HepG2 (cell line): ENCODE results near the gene GRIK4. TPM values are rescaled to one million over a fixed set of nuclear protein-coding genes. Genes with fewer than 3 reads are reported as not detected.

Source experiments
- ATAC-seq: fragments of 200-7000 bp; cut with Tn5 transposase; 3 replicates; pipeline ENCODE4 v1.9.1; 2020; ENCODE audit warnings: mild to moderate bottlenecking, moderate library complexity
- BruUV-seq: library from RNA; stranded (reverse); fragments of 400-500 nt; replicated peaks from 2 replicates; lab custom pipeline; 2021; lab: Mats Ljungman, UMichigan
- CTCF ChIA-PET: fragments of 300-600 bp; formaldehyde crosslinking; extraction: SDS; loops from one replicate; lab custom pipeline; 2021; ENCODE audit warnings: low total read pairs, inconsistent platforms, low intra/inter-chr PET ratio; lab: Yijun Ruan, JAX
- POLR2A ChIA-PET: fragments of 350-600 bp; sonication (Branson Sonifier 250); formaldehyde crosslinking; loops from one replicate; lab custom pipeline; 2020; ENCODE audit warnings: antibody characterized with exemption, inconsistent platforms; lab: Yijun Ruan, JAX
- DNase-seq: peaks from one replicate; pipeline ENCODE4 v3.0.0-alpha.2; 2015; ENCODE audit warnings: low spot score
- FAIRE-seq: peaks from 3 replicates; lab custom pipeline; 2011; peaks lifted over from hg19 to GRCh38; lab: Jason Lieb, UNC
- H2AFZ ChIP-seq: one replicate; pipeline ENCODE4 v1.6.1; 2011; ENCODE audit warnings: low read length, inconsistent platforms
- H3K27ac ChIP-seq: fragments of 300-600 bp; 3 replicates; pipeline ENCODE4 v1.8.0; 2011; ENCODE audit warnings: mixed run types, mild to moderate bottlenecking, mixed read lengths, low read length, inconsistent platforms; ENCODE audit not compliant: insufficient read depth; ENCODE audit errors: extremely low read length
- H3K27me3 ChIP-seq, 2 experiments: fragments of 200-600 bp in 1 of 2; 2 replicates in 1 of 2; 3 replicates in 1 of 2; pipeline versions ENCODE4 v1.6.0 to v1.8.0; 2011; ENCODE audit warnings: low read length in 2 of 2, mild to moderate bottlenecking in 2 of 2, moderate library complexity in 2 of 2, inconsistent platforms in 1 of 2; ENCODE audit not compliant: insufficient read depth in 2 of 2, control insufficient read depth in 1 of 2
- H3K36me3 ChIP-seq, 2 experiments: fragments of 200-600 bp in 1 of 2; replicated peaks in 1 of 2; 2 replicates in 1 of 2; 3 replicates in 1 of 2; pipeline versions ENCODE4 v1.5.1 to v1.8.0; 2011; ENCODE audit warnings: low read length in 2 of 2, inconsistent platforms in 1 of 2; ENCODE audit not compliant: insufficient read depth in 2 of 2, control insufficient read depth in 1 of 2
- H3K4me1 ChIP-seq: 2 replicates; pipeline ENCODE4 v1.5.1; 2012; ENCODE audit warnings: low read length, inconsistent platforms; ENCODE audit not compliant: insufficient read depth
- H3K4me2 ChIP-seq: 2 replicates; pipeline ENCODE4 v1.6.0; 2011; ENCODE audit warnings: low read depth, low read length, inconsistent platforms
- H3K4me3 ChIP-seq, 3 experiments: fragments of 200-600 bp in 1 of 3; sonication (generic), shearing (Covaris generic) in 1 of 3; replicated peaks in 1 of 3; 2 replicates each; pipeline ENCODE4 v1.5.1; 2011 to 2016; ENCODE audit warnings: low read length in 3 of 3, inconsistent platforms in 2 of 3, low read depth in 2 of 3, mild to moderate bottlenecking in 2 of 3, control low read depth in 1 of 3, mixed read lengths in 1 of 3; ENCODE audit not compliant: insufficient read depth in 1 of 3
- H3K79me2 ChIP-seq: one replicate; pipeline ENCODE4 v1.6.1; 2011; ENCODE audit warnings: low read length, inconsistent platforms; ENCODE audit not compliant: insufficient read depth
- H3K9ac ChIP-seq: 2 replicates; pipeline ENCODE4 v1.6.0; 2011; ENCODE audit warnings: mild to moderate bottlenecking, low read depth, low read length, inconsistent platforms; ENCODE audit not compliant: insufficient read depth
- H3K9me3 ChIP-seq: 2 replicates; pipeline ENCODE4 v1.5.1; 2012; ENCODE audit warnings: mild to moderate bottlenecking, low read length
- H4K20me1 ChIP-seq: 2 replicates; pipeline ENCODE4 v1.6.0; 2011; ENCODE audit warnings: inconsistent platforms, mild to moderate bottlenecking, low read length, moderate library complexity; ENCODE audit not compliant: insufficient read depth
- DMAP1 ChIP-seq: IDR thresholded peaks from 2 replicates; pipeline ENCODE4 v1.6.1; 2016
- EEA1 ChIP-seq: sonication (generic); formaldehyde crosslinking; IDR thresholded peaks from 2 replicates; pipeline ENCODE4 v1.5.1; 2020; ENCODE audit warnings: mild to moderate bottlenecking, missing genetic modification reagents, borderline replicate concordance
- EP300 ChIP-seq, 3 experiments: sonication (generic) in 1 of 3; formaldehyde crosslinking in 1 of 3; IDR thresholded peaks; 2 replicates each; pipeline versions ENCODE4 v1.5.1 to v1.6.1; 2011 to 2020; ENCODE audit warnings: low read depth in 2 of 3, low read length in 2 of 3, borderline replicate concordance in 1 of 3, improper control_type of control experiment in 1 of 3, mild to moderate bottlenecking in 1 of 3, missing genetic modification reagents in 1 of 3, moderate library complexity in 1 of 3
- HMG20A ChIP-seq: IDR thresholded peaks from 2 replicates; pipeline ENCODE4 v1.6.1; 2016; ENCODE audit warnings: borderline replicate concordance
- KAT7 ChIP-seq: IDR thresholded peaks from 2 replicates; pipeline ENCODE4 v1.6.1; 2018; ENCODE audit warnings: borderline replicate concordance, missing compliant biosample characterization
- KDM3A ChIP-seq: IDR thresholded peaks from 2 replicates; pipeline ENCODE4 v1.6.1; 2018; ENCODE audit warnings: low read depth, missing compliant biosample characterization
- RAD21 ChIP-seq: fragments of 450-650 bp; formaldehyde crosslinking; IDR thresholded peaks from 2 replicates; pipeline ENCODE4 v1.5.0; 2020; ENCODE audit warnings: mild to moderate bottlenecking
- RBM39 ChIP-seq: fragments of 200-400 bp; formaldehyde crosslinking; IDR thresholded peaks from one replicate; pipeline ENCODE4 v1.6.1; 2018; ENCODE audit warnings: antibody characterized with exemption, mild to moderate bottlenecking, low read depth, low read length; ENCODE audit not compliant: poor library complexity, severe bottlenecking
- SALL2 ChIP-seq: sonication (generic); formaldehyde crosslinking; IDR thresholded peaks from 2 replicates; pipeline ENCODE4 v1.8.1; 2023; ENCODE audit warnings: mild to moderate bottlenecking, missing genetic modification reagents, inconsistent platforms
- ZC3H4 ChIP-seq: sonication (generic); formaldehyde crosslinking; IDR thresholded peaks from 2 replicates; pipeline ENCODE4 v1.4.0; 2020; ENCODE audit warnings: missing genetic modification reagents, borderline replicate concordance
- ZNF207 ChIP-seq: fragments of 450-650 bp; IDR thresholded peaks from 2 replicates; pipeline ENCODE4 v1.6.1; 2016; ENCODE audit warnings: antibody characterized with exemption, borderline replicate concordance
- ZSCAN9 ChIP-seq: IDR thresholded peaks from 2 replicates; pipeline ENCODE4 v1.6.1; 2016; ENCODE audit warnings: borderline replicate concordance
- WGBS: methylation state at CpG from one replicate; pipeline ENCODE4 v1.1.6; 2017; ENCODE audit warnings: low lambda C conversion rate; 5-methylcytosine and 5-hydroxymethylcytosine counted together
- in situ Hi-C: cut with HindIII; loops from 2 replicates; pipeline ENCODE4 v1.10.0; 2017; ENCODE audit warnings: low pct_unique_long_range_greater_than_20kb; ENCODE audit not compliant: extremely low pct_ligation_motif_present
- intact Hi-C: fragments of 100-400 bp; cut with micrococcal nuclease; formaldehyde crosslinking; loops from one replicate; pipeline ENCODE4 v1.10.0; 2022; ENCODE audit not compliant: unreplicated experiment
- polyA plus RNA-seq, 8 experiments: library from polyadenylated mRNA; depleted of rRNA in 3 of 8; stranded (reverse) in 7 of 8; unstranded in 1 of 8; fragments of >200 nt; fragmentation: Illumina TruSeq in 4 of 8; extraction: Trizol in 4 of 8; gene quantifications; 2 replicates each; pipeline versions ENCODE4 v1.2.1 to v1.2.3, GENCODE V29; 2011 to 2016; ENCODE audit warnings: low read depth in 4 of 8, missing spikeins in 1 of 8, mixed read lengths in 1 of 8; ENCODE audit not compliant: insufficient read depth in 1 of 8
- total RNA-seq, 5 experiments: library from RNA; depleted of rRNA; stranded (reverse); fragments of >200 nt; fragmentation: Illumina TruSeq; extraction: Trizol; gene quantifications; 2 replicates each; pipeline ENCODE4 v1.2.3, GENCODE V29; 2016; ENCODE audit warnings: low read depth in 1 of 5
- TF ChIP-seq, protein P1 (sequence below): sonication (generic); formaldehyde crosslinking; IDR thresholded peaks from 2 replicates; pipeline ENCODE4 v1.5.0; 2020; ENCODE audit warnings: mild to moderate bottlenecking, missing genetic modification reagents, moderate library complexity

GRIK4 gene
- total and polyA plus RNA-seq, 2 of the 13 experiments (the other 11 are each of a cell fraction or from before 2014, with no cell fraction given): 0.04 to 0.07 TPM

DNA sequence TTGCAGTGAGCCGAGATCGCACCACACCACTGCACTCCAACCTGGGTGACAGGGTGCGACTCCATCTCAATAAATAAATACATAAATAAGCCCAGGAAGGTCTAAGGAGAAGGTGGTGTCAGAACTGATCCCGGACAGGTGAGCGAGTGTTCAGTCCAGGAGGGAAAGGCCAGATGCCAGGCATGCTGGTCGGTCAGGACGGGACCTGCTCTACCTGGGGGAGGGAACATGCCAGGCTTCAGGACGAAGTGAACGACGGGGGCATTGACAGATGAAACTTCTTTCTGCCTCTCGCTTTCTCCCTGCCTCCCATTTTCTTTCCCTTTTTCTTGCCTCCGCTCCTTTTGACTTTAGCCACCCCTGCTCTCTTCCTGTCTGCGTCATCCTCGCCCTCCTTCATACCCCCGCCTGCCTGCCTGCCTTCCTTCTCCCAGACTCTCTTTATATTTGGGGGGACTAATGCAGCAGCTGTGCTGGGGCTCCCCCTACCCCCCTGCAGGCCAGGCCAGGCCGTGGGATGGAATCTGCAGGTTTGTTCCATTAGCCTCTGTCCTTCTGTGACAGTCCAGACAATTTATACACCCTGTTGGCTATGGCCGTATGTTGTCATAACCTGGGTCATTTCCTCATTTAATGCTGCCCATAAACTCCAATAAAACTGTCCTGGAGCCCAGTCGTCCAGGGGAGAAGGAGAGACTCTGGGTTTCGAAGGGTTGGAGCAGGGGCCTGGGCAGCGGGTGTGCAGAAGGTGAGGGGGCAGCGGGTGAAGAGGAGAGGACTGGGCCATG lies 303.2 kb downstream of the GRIK4 start:
- in situ Hi-C loops: no loop called here
- TF ChIP-seq HMG20A (no peak), ZC3H4 (CRISPR knock-in tag) (no peak), ZSCAN9 (CRISPR knock-in tag) (no peak), DMAP1 (no peak), EP300 (IDR thresholded peaks at IDR 0.05; ENCODE audit: low read depth in 2 of 2, low read length in 2 of 2) (no peak), EP300 (CRISPR knock-in tag; IDR thresholded peaks at IDR 0.05; ENCODE audit: borderline replicate concordance) (no peak), RAD21 (CRISPR knock-in tag) (no peak), KAT7 (no peak)
- no peak for DNase-seq

DNA sequence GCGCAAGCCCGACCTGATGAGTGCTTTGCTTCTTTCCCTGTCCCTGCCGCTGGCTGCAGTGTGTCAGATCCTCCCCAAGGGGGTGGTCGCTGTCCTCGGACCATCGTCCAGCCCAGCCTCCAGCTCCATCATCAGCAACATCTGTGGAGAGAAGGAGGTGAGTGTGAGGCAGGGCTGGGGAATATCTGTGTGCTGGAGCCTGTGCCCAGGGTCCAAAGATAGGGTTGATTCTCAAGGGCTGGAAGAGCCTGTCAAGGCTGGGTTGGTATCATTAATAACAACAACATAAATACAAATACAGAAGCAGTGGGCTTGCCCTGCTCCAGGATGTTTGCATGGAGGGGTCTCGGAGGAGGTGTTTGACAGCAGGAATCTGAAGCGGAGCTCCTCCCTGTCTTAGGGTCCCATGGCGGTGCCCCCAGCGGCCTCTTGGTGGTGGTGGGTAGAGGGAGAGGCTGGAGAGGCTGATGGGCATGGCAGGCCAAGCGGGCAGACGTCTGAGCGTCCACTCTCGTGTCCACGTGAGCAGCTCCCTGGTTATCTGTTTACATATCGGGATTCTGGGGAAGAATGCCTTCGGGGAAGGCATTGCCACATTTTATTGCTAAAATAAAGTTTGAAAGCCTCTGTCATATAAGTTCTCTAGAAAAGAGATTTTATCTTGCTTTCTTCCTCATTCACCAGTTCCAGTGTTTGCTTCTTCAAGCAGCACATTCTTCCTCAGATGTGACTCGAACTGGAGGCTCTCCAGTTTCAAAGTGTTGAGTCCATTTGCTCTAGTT lies 304.0 kb downstream of the GRIK4 start:
- no peak for ATAC-seq
- Histone ChIP-seq H3K9me3 (no peaks in the 10 kb centered on the region), H3K27me3 (no peaks in the 10 kb centered on the region), H3K79me2 (no peaks in the 10 kb centered on the region), H3K27ac (no peak overlapping the region), H4K20me1 (no peaks in the 10 kb centered on the region), H3K4me2 (no peak overlapping the region), H3K36me3 (no peaks in the 10 kb centered on the region), H3K9ac (no peak overlapping the region), H2AFZ (no peak overlapping the region), H3K4me1 (peaks cover 50% of the 10 kb centered on the region), H3K4me3 (no peak overlapping the region)
- 69% methylated on average over 10 of the region's 18 CpGs for WGBS
- no peak for FAIRE-seq
- CTCF ChIA-PET: no interaction called here
- DNase-seq: no peak
- TF ChIP-seq ZNF207: no peak
- TF ChIP-seq RBM39: no peak
- no peak for TF ChIP-seq EEA1 (CRISPR knock-in tag)
- no peak for TF ChIP-seq SALL2 (CRISPR knock-in tag)
- TF ChIP-seq, protein P1, sequence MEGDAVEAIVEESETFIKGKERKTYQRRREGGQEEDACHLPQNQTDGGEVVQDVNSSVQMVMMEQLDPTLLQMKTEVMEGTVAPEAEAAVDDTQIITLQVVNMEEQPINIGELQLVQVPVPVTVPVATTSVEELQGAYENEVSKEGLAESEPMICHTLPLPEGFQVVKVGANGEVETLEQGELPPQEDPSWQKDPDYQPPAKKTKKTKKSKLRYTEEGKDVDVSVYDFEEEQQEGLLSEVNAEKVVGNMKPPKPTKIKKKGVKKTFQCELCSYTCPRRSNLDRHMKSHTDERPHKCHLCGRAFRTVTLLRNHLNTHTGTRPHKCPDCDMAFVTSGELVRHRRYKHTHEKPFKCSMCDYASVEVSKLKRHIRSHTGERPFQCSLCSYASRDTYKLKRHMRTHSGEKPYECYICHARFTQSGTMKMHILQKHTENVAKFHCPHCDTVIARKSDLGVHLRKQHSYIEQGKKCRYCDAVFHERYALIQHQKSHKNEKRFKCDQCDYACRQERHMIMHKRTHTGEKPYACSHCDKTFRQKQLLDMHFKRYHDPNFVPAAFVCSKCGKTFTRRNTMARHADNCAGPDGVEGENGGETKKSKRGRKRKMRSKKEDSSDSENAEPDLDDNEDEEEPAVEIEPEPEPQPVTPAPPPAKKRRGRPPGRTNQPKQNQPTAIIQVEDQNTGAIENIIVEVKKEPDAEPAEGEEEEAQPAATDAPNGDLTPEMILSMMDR: peak; percentile 37
- no peak for TF ChIP-seq KDM3A (CRISPR knock-in tag)
- in situ Hi-C loops: no loop called here
- no TSS peak for BruUV-seq
- intact Hi-C loops: no loop called here
- POLR2A ChIA-PET: no interaction called here

More for the DNA sequence above, 303.2 kb downstream of the GRIK4 start:
- CTCF ChIA-PET: no interaction called here
- Histone ChIP-seq H3K27ac (no peak overlapping the region), H3K4me3 (no peak overlapping the region), H3K9me3 (no peaks in the 10 kb centered on the region), H3K9ac (no peak overlapping the region), H3K4me1 (peaks cover 48% of the 10 kb centered on the region), H4K20me1 (no peaks in the 10 kb centered on the region), H3K4me2 (no peak overlapping the region), H3K27me3 (no peaks in the 10 kb centered on the region), H3K79me2 (no peaks in the 10 kb centered on the region), H2AFZ (no peak overlapping the region), H3K36me3 (no peaks in the 10 kb centered on the region)
- FAIRE-seq (no peak), ATAC-seq (no peak)
- POLR2A ChIA-PET: no interaction called here
- intact Hi-C loops: no loop called here
- 73% methylated on average over 21 of the region's 21 CpGs for WGBS
- BruUV-seq: no TSS peak
